Mesendoderm (in vitro differentiated cells): ENCODE measurements around the gene CALN1.

Experiments used
- DNase-seq: peaks from one replicate; pipeline ENCODE4 v3.0.0; 2013
- H2AK5ac ChIP-seq: 2 replicates; pipeline ENCODE4 v1.6.1; 2013; ENCODE audit warnings: low read length, inconsistent platforms
- H2BK120ac ChIP-seq: 2 replicates; pipeline ENCODE4 v1.6.1; 2013; ENCODE audit warnings: low read depth, mild to moderate bottlenecking, low read length, moderate library complexity, mixed read lengths
- H2BK15ac ChIP-seq: replicated peaks from 2 replicates; pipeline ENCODE4 v1.6.1; 2013; ENCODE audit warnings: low read depth, mild to moderate bottlenecking, moderate library complexity
- H2BK5ac ChIP-seq: 2 replicates; pipeline ENCODE4 v1.6.1; 2013; ENCODE audit warnings: low read length, inconsistent platforms
- H3K18ac ChIP-seq: 2 replicates; pipeline ENCODE4 v1.6.1; 2013; ENCODE audit warnings: mild to moderate bottlenecking, low read length, mixed read lengths
- H3K23ac ChIP-seq: one replicate; pipeline ENCODE4 v1.6.1; 2013; ENCODE audit warnings: low read length
- H3K27ac ChIP-seq: 2 replicates; pipeline ENCODE4 v1.5.1; 2013; ENCODE audit warnings: low read depth, mild to moderate bottlenecking, inconsistent platforms, low read length, moderate library complexity
- H3K27me3 ChIP-seq: 2 replicates; pipeline ENCODE4 v1.6.1; 2013; ENCODE audit warnings: low read length, control low read depth, mild to moderate bottlenecking, inconsistent platforms; ENCODE audit not compliant: insufficient read depth, poor library complexity
- H3K36me3 ChIP-seq: 2 replicates; pipeline ENCODE4 v1.6.1; 2013; ENCODE audit warnings: low read length, inconsistent platforms; ENCODE audit not compliant: control insufficient read depth, insufficient read depth
- H3K4ac ChIP-seq: one replicate; pipeline ENCODE4 v1.6.1; 2013; ENCODE audit warnings: low read depth, mild to moderate bottlenecking, low read length, moderate library complexity
- H3K4me1 ChIP-seq: 2 replicates; pipeline ENCODE4 v1.6.1; 2013; ENCODE audit warnings: low read depth, low read length, inconsistent platforms; ENCODE audit not compliant: control insufficient read depth
- H3K4me2 ChIP-seq: 2 replicates; pipeline ENCODE4 v1.6.1; 2013; ENCODE audit warnings: low read length
- H3K4me3 ChIP-seq: 2 replicates; pipeline ENCODE4 v1.5.1; 2013; ENCODE audit warnings: mild to moderate bottlenecking, low read length
- H3K56ac ChIP-seq: one replicate; pipeline ENCODE4 v1.6.1; 2013; ENCODE audit warnings: low read length
- H3K79me1 ChIP-seq: 2 replicates; pipeline ENCODE4 v1.6.1; 2013; ENCODE audit warnings: low read length, inconsistent platforms
- H3K79me2 ChIP-seq: 2 replicates; pipeline ENCODE4 v1.6.1; 2013; ENCODE audit warnings: mild to moderate bottlenecking, low read length; ENCODE audit not compliant: control insufficient read depth, insufficient read depth
- H3K9ac ChIP-seq: 2 replicates; pipeline ENCODE4 v1.6.1; 2013; ENCODE audit warnings: low read length, inconsistent platforms
- H4K5ac ChIP-seq: one replicate; pipeline ENCODE4 v1.6.1; 2013; ENCODE audit warnings: low read length
- H4K8ac ChIP-seq: one replicate; pipeline ENCODE4 v1.6.1; 2013; ENCODE audit warnings: low read depth, mild to moderate bottlenecking, control low read depth, low read length, moderate library complexity
- WGBS: extraction: QIAGEN DNeasy Blood & Tissue Kit; methylation state at CpG from one replicate; pipeline ENCODE4 v1.1.7; 2013; ENCODE audit warnings: low lambda C conversion rate, missing lambda C conversion rate; ENCODE audit not compliant: insufficient coverage; ENCODE audit errors: extremely low coverage; 5-methylcytosine and 5-hydroxymethylcytosine counted together

CALN1 gene

GRCh38 chr7:72042855-72043254, 369.3 kb downstream of the CALN1 start:
- H3K9ac ChIP-seq, result no peak overlapping the region
- no peak overlapping the region for H3K18ac ChIP-seq
- no peak overlapping the region for H3K27ac ChIP-seq
- H2BK120ac ChIP-seq, result no peak overlapping the region
- no peaks in the 10 kb centered on the region for H3K36me3 ChIP-seq
- no peaks in the 10 kb centered on the region for H3K27me3 ChIP-seq
- H3K4ac ChIP-seq, result no peak overlapping the region
- no CpG with 5 or more reads among the region's 3 CpGs for WGBS
- H2BK15ac ChIP-seq, result no peak overlapping the region
- no peak overlapping the region for H4K5ac ChIP-seq
- DNase-seq, result no peak
- no peak overlapping the region for H2BK5ac ChIP-seq
- H3K79me1 ChIP-seq, result no peaks in the 10 kb centered on the region
- H4K8ac ChIP-seq, result no peak overlapping the region
- no peaks in the 10 kb centered on the region for H3K4me1 ChIP-seq
- H3K23ac ChIP-seq, result no peak overlapping the region
- H2AK5ac ChIP-seq, result no peak overlapping the region
- H3K4me3 ChIP-seq, result no peak overlapping the region
- H3K56ac ChIP-seq, result no peak overlapping the region
- H3K4me2 ChIP-seq, result no peak overlapping the region
- H3K79me2 ChIP-seq, result no peaks in the 10 kb centered on the region

GRCh38 chr7:72040641-72041040, 371.5 kb downstream of the CALN1 start:
- Histone ChIP-seq H3K4me2 (no peak overlapping the region), H3K4me3 (no peak overlapping the region), H3K56ac (no peak overlapping the region), H3K9ac (no peak overlapping the region), H3K23ac (no peak overlapping the region), H3K79me2 (no peaks in the 10 kb centered on the region), H2BK120ac (no peak overlapping the region), H3K27ac (no peak overlapping the region), H3K27me3 (no peaks in the 10 kb centered on the region), H2AK5ac (no peak overlapping the region), H3K4ac (no peak overlapping the region), H2BK5ac (no peak overlapping the region), H4K8ac (no peak overlapping the region), H3K79me1 (no peaks in the 10 kb centered on the region), H3K18ac (no peak overlapping the region), H4K5ac (no peak overlapping the region), H3K4me1 (no peaks in the 10 kb centered on the region), H3K36me3 (no peaks in the 10 kb centered on the region), H2BK15ac (no peak overlapping the region)
- no CpG with 5 or more reads among the region's 2 CpGs for WGBS
- no peak for DNase-seq

GRCh38 chr7:72039460-72039859, 372.7 kb downstream of the CALN1 start:
- no peak overlapping the region for H3K4me3 ChIP-seq
- H3K79me2 ChIP-seq, result no peaks in the 10 kb centered on the region
- H3K9ac ChIP-seq, result no peak overlapping the region
- no peak overlapping the region for H2BK15ac ChIP-seq
- no peak overlapping the region for H4K5ac ChIP-seq
- no peak overlapping the region for H2BK120ac ChIP-seq
- H3K4me1 ChIP-seq, result no peaks in the 10 kb centered on the region
- H3K79me1 ChIP-seq, result no peaks in the 10 kb centered on the region
- no CpG with 5 or more reads among the region's 1 CpG for WGBS
- no peaks in the 10 kb centered on the region for H3K36me3 ChIP-seq
- H3K4ac ChIP-seq, result no peak overlapping the region
- no peak for DNase-seq
- no peaks in the 10 kb centered on the region for H3K27me3 ChIP-seq
- H2BK5ac ChIP-seq, result no peak overlapping the region
- H3K18ac ChIP-seq, result no peak overlapping the region
- H3K4me2 ChIP-seq, result no peak overlapping the region
- no peak overlapping the region for H3K56ac ChIP-seq
- H3K27ac ChIP-seq, result no peak overlapping the region
- H3K23ac ChIP-seq, result no peak overlapping the region
- H2AK5ac ChIP-seq, result no peak overlapping the region
- H4K8ac ChIP-seq, result no peak overlapping the region

GRCh38 chr7:72038022-72038732, 374.0 kb downstream of the CALN1 start:
- Histone ChIP-seq H3K18ac (no peak overlapping the region), H4K5ac (no peak overlapping the region), H3K36me3 (no peaks in the 10 kb centered on the region), H3K4me1 (no peaks in the 10 kb centered on the region), H3K27ac (no peak overlapping the region), H2AK5ac (no peak overlapping the region), H2BK120ac (no peak overlapping the region), H2BK5ac (no peak overlapping the region), H3K23ac (no peak overlapping the region), H3K79me1 (no peaks in the 10 kb centered on the region), H3K56ac (no peak overlapping the region), H3K4me3 (no peak overlapping the region), H3K79me2 (no peaks in the 10 kb centered on the region), H3K4me2 (no peak overlapping the region), H4K8ac (no peak overlapping the region), H3K9ac (no peak overlapping the region), H2BK15ac (no peak overlapping the region), H3K27me3 (no peaks in the 10 kb centered on the region), H3K4ac (no peak overlapping the region)
- WGBS, result no CpG with 5 or more reads among the region's 5 CpGs
- no peak for DNase-seq

- Histone ChIP-seq H2BK5ac (no peak overlapping the region), H3K56ac (no peak overlapping the region), H4K5ac (no peak overlapping the region), H3K9ac (no peak overlapping the region), H3K18ac (no peak overlapping the region), H3K4ac (no peak overlapping the region), H3K27me3 (no peaks in the 10 kb centered on the region), H2BK15ac (no peak overlapping the region), H3K27ac (no peak overlapping the region), H3K36me3 (no peaks in the 10 kb centered on the region), H3K4me3 (no peak overlapping the region), H4K8ac (no peak overlapping the region), H3K79me1 (no peaks in the 10 kb centered on the region), H3K79me2 (no peaks in the 10 kb centered on the region), H3K23ac (no peak overlapping the region), H3K4me1 (no peaks in the 10 kb centered on the region), H2AK5ac (no peak overlapping the region), H2BK120ac (no peak overlapping the region), H3K4me2 (no peak overlapping the region)
- WGBS, result no CpG with 5 or more reads among the region's 2 CpGs
- no peak for DNase-seq
Measured at GRCh38 chr7:72037516-72037915, 374.6 kb downstream of the CALN1 start.

- Histone ChIP-seq H4K8ac (no peak overlapping the region), H2BK15ac (no peak overlapping the region), H2BK120ac (no peak overlapping the region), H2AK5ac (no peak overlapping the region), H3K4me3 (no peak overlapping the region), H3K4me2 (no peak overlapping the region), H3K36me3 (no peaks in the 10 kb centered on the region), H3K9ac (no peak overlapping the region), H3K18ac (no peak overlapping the region), H3K79me1 (no peaks in the 10 kb centered on the region), H3K79me2 (no peaks in the 10 kb centered on the region), H3K4ac (no peak overlapping the region), H3K27me3 (no peaks in the 10 kb centered on the region), H2BK5ac (no peak overlapping the region), H3K56ac (no peak overlapping the region), H4K5ac (no peak overlapping the region), H3K23ac (no peak overlapping the region), H3K4me1 (no peaks in the 10 kb centered on the region), H3K27ac (no peak overlapping the region)
- no peak for DNase-seq
- no CpG with 5 or more reads among the region's 1 CpG for WGBS
Measured at GRCh38 chr7:72035266-72035665, 376.9 kb downstream of the CALN1 start.
